ENCODE measurements around the gene C10orf62.

C10orf62 gene, protein sequence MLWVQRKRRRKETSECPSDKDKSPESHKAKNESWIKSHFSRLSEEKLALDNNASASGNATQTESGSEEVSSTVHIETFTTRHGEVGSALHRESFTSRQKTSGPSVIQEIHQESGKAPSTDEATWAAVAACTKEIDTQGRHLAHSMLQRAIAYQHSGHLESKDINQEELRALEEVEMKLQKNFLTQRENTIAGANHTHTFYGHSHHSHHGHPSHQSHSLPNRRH

DNA sequence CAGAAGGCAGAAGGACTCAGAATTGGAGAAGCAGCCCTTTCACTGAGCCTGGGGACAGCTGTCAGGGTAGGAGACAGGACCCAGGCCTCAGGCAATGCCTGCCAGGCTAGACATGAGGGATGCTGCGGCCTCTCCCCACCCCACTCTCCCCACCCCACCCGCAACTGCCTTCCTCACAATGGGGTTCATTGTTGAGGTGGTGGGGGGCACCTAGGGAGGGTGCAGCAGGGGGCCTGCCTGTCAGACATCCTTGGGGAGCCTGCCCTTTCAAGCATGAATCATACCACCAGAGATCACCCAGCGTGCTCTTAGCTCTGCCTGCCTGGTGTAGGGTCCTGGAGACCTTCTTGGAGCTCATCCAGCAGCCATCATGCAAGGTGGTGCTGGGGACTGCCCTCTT lies at the start of gene C10orf62:
TSS of gene C10orf62 (plus strand) at position 243 of the 400 bp plus-strand sequence. CDS start 177 bp downstream, outside the sequence.
- Histone ChIP-seq H3K4me3 (ENCODE audit: low read depth, low read length) (no peak within 1 kb of the TSS), H3K4me1 (ENCODE audit: control insufficient read depth, insufficient read depth, low read length) (no peaks in the 10 kb centered on the region), H3K36me3 (ENCODE audit: control insufficient read depth, insufficient read depth, low read length) (no peaks in the 10 kb centered on the region), H3K27me3 (ENCODE audit: control insufficient read depth, insufficient read depth, low read length) (no peaks in the 10 kb centered on the region), H3K9me3 (ENCODE audit: control insufficient read depth, insufficient read depth, low read length) (no peaks in the 10 kb centered on the region), H3K27ac (ENCODE audit: low read depth, low read length) (no peak within 1 kb of the TSS), H3K9ac (ENCODE audit: low read depth, low read length) (no peak within 1 kb of the TSS)

DNA sequence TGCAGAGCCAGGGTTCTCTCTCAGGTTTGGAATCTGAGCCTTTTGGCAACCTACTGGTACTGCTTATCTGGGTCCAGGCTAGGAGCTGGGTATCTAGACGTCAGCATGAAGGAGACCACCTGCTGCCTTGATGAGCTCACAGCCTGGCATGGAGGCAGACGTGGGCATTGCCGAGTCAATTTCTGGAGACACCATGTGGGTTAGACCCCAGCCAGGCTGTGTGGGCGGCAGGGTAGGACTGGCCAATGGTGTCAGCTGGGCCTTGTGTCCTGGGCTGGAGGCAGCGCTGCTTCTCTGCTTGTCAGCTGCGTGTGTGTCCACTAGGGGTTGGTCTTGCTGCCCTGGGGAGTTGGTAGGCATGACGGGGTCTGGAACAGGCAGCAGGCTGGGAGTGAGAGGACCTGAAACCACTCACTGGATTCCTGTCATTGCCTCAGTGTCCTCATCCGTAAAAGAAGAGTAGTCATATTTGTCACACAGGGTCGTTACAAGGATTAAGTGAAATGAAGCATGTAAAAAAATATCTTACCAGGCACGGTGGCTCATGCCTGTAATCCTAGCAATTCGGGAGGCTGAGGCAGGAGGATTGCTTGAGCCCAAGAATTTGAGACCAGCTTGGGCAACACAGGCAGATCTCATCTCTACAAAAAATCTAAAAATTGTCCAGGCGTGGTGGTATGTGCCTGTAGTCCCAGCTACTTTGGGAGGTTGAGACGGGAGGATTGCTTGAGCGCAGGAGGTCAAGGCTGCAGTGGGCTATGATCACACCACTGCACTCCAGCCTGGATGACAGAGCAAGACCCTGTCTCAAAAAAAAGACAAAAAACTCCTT lies 48.6 kb upstream of the C10orf62 start:
- H3K36me3 ChIP-seq (ENCODE audit: control insufficient read depth, insufficient read depth, low read length): no peaks in the 10 kb centered on the region
- H3K4me3 ChIP-seq (ENCODE audit: low read depth, low read length): no peak overlapping the region
- H3K27ac ChIP-seq (ENCODE audit: low read depth, low read length): peak overlapping the region; percentile 42
- no peaks in the 10 kb centered on the region for H3K9me3 ChIP-seq (ENCODE audit: control insufficient read depth, insufficient read depth, low read length)
- no peaks in the 10 kb centered on the region for H3K27me3 ChIP-seq (ENCODE audit: control insufficient read depth, insufficient read depth, low read length)
- H3K4me1 ChIP-seq (ENCODE audit: control insufficient read depth, insufficient read depth, low read length): peaks cover 22% of the 10 kb centered on the region
- H3K9ac ChIP-seq (ENCODE audit: low read depth, low read length): no peak overlapping the region

DNA sequence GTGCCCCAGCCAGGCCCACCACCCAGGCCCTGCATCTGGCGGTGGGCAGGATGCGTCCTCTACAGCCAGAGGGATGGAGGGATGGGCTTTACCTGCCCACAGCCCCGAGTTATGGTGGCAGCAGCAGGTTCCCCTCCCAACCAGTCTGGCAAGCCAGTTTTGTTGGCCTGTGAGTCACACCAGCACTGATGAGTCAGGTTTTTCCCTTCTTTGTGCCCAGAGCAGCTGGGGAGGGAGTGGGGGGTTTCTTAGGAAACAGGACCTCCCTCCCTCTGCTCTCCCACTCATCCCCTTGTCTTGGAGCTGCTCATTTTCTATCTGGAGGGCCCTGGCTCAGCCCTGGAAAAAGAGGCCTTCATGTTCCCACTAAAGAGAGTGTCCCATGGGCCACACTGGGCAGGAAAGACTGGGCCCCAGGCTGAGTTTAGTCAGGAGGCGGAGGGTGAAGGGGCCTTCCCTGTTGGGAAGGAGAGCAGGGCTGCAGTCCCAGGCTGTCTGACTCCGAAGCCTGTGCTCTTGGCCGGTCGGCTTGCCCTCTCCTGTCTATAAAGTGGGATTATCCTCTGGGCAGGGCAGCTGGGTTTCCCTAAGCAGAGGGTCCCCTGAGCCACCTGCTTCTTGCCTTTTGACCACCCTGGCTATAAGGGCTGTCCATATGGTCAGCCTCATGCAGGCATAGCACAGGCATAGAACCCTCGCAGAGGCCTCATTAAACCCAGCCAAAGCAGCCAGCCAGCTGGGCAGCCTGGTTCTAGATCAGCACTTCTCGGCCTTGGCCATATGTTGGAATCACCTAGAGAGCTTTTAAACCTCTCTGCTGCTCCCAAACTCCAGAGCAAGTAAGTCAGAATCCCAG lies 47.1 kb upstream of the C10orf62 start:
- Histone ChIP-seq H3K4me3 (ENCODE audit: low read depth, low read length) (no peak overlapping the region), H3K27me3 (ENCODE audit: control insufficient read depth, insufficient read depth, low read length) (no peaks in the 10 kb centered on the region), H3K36me3 (ENCODE audit: control insufficient read depth, insufficient read depth, low read length) (no peaks in the 10 kb centered on the region), H3K9ac (ENCODE audit: low read depth, low read length) (no peak overlapping the region), H3K27ac (ENCODE audit: low read depth, low read length) (peak overlapping the region; percentile 93), H3K9me3 (ENCODE audit: control insufficient read depth, insufficient read depth, low read length) (no peaks in the 10 kb centered on the region), H3K4me1 (ENCODE audit: control insufficient read depth, insufficient read depth, low read length) (peaks cover 22% of the 10 kb centered on the region)

DNA sequence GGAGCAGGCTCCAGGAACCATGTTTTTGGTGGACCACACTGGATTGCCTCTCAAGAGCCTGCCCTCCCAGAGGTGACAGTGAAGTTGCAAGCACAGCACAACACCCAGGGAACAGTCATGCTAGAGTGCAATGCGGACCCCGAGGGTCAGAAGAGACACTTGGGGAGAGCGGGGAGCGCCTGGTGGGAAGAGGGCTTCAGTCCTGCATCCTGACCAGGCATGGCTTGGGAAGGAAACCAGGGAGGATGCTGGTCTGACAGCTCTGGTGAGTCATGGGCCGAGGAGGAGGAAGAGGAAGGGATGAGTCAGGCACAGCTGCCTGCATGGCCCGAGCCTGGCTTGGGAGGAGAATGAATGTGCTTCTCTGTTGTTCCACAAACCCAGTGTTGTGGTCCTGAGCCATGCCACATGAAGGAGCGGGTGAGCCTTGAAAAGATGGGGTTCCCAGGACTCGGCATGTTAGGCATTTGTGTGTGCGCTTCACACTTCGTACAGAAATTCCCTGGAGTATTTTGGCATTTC lies 46.4 kb upstream of the C10orf62 start:
- H3K27ac ChIP-seq (ENCODE audit: low read depth, low read length): peak overlapping the region; percentile 93
- H3K9ac ChIP-seq (ENCODE audit: low read depth, low read length): no peak overlapping the region

DNA sequence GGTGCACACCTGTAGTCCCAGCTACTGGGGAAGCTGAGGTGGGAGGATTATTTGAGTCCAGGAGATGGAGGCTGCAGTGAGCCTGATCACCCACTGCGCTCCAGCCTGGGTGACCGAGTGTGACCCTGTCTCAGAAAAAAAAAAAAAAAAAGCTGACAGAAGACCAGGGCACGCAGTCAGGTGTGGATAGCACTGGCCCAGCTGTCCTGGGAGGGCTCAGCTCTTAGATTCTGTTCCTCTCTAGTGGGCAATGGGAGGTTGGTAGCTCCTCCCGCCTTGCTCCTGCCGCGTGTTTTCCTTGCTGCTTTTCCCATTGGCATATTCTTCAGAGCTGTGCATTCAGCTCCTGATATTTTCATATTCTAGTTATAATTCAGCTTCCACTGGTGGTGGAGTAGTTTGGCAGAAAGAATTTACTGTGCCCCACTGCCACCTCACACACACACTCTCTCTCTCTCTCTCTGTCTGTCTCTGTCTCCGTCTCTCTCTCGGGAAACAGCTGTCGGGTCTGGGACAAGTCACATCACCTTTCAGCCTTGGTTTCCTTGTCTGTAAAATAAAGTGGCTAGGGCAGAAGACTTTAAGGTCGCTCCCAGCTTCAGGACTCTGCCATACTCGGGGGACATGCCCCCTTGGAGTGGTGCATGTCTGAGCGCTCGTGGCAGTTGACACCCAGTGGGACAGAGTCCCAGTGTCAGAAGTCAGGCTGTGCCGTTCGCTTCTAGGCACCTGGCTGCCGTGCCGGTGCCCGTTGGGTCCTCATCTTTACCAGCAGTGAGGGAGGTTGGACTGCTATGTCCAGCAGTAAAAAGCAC lies 42.9 kb upstream of the C10orf62 start:
- H3K4me1 ChIP-seq (ENCODE audit: control insufficient read depth, insufficient read depth, low read length): peaks cover 29% of the 10 kb centered on the region
- no peaks in the 10 kb centered on the region for H3K9me3 ChIP-seq (ENCODE audit: control insufficient read depth, insufficient read depth, low read length)
- no peaks in the 10 kb centered on the region for H3K27me3 ChIP-seq (ENCODE audit: control insufficient read depth, insufficient read depth, low read length)
- no peak overlapping the region for H3K4me3 ChIP-seq (ENCODE audit: low read depth, low read length)
- H3K27ac ChIP-seq (ENCODE audit: low read depth, low read length): no peak overlapping the region
- no peak overlapping the region for H3K9ac ChIP-seq (ENCODE audit: low read depth, low read length)
- no peaks in the 10 kb centered on the region for H3K36me3 ChIP-seq (ENCODE audit: control insufficient read depth, insufficient read depth, low read length)

More for the DNA sequence above, 46.4 kb upstream of the C10orf62 start:
- H3K36me3 ChIP-seq (ENCODE audit: control insufficient read depth, insufficient read depth, low read length): no peaks in the 10 kb centered on the region
- H3K4me1 ChIP-seq (ENCODE audit: control insufficient read depth, insufficient read depth, low read length): peaks cover 24% of the 10 kb centered on the region
- H3K27me3 ChIP-seq (ENCODE audit: control insufficient read depth, insufficient read depth, low read length): no peaks in the 10 kb centered on the region
- no peaks in the 10 kb centered on the region for H3K9me3 ChIP-seq (ENCODE audit: control insufficient read depth, insufficient read depth, low read length)
- no peak overlapping the region for H3K4me3 ChIP-seq (ENCODE audit: low read depth, low read length)

DNA sequence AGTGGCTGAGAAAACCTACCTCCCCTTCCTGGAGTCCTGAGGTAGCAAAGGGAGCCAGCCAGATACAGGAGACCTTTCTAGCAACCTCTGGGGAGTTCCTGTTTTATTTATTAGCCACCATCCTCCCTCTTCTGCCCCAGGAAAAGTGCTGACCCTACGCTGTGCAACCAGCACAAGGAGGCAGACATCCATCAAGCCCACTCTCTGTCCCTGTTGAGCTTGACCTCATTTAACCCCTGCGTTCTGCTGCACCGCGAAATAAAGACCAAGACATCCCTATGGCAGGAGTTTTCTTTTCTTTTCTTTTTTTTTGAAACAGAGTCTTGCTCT lies 42.3 kb upstream of the C10orf62 start:
- no peaks in the 10 kb centered on the region for H3K36me3 ChIP-seq (ENCODE audit: control insufficient read depth, insufficient read depth, low read length)
- no peak overlapping the region for H3K27ac ChIP-seq (ENCODE audit: low read depth, low read length)
- no peak overlapping the region for H3K9ac ChIP-seq (ENCODE audit: low read depth, low read length)
- H3K4me1 ChIP-seq (ENCODE audit: control insufficient read depth, insufficient read depth, low read length): peaks cover 24% of the 10 kb centered on the region
- no peaks in the 10 kb centered on the region for H3K27me3 ChIP-seq (ENCODE audit: control insufficient read depth, insufficient read depth, low read length)
- no peaks in the 10 kb centered on the region for H3K9me3 ChIP-seq (ENCODE audit: control insufficient read depth, insufficient read depth, low read length)
- H3K4me3 ChIP-seq (ENCODE audit: low read depth, low read length): no peak overlapping the region

DNA sequence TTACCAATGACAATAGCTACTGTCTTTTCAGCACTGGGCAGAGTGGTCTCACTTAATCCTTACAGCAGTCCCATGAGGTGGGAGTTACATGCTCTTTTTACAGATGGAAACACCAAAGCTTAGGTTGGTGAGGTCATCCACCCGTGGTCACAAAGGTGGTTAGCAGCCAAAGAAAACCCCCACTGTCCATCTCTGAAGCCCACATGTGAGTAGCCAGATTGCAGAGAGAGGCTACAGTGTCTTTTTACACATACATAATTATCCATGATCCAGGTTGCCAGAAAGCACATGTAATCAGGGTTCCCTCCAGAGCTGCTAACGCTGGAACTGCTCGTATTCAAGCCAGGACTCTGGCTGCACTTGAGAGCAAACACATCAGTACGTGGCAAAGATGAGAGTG lies 41.6 kb upstream of the C10orf62 start:
- no peak overlapping the region for H3K27ac ChIP-seq (ENCODE audit: low read depth, low read length)
- no peaks in the 10 kb centered on the region for H3K36me3 ChIP-seq (ENCODE audit: control insufficient read depth, insufficient read depth, low read length)
- no peak overlapping the region for H3K4me3 ChIP-seq (ENCODE audit: low read depth, low read length)
- H3K9ac ChIP-seq (ENCODE audit: low read depth, low read length): no peak overlapping the region
- H3K9me3 ChIP-seq (ENCODE audit: control insufficient read depth, insufficient read depth, low read length): no peaks in the 10 kb centered on the region
- peaks cover 21% of the 10 kb centered on the region for H3K4me1 ChIP-seq (ENCODE audit: control insufficient read depth, insufficient read depth, low read length)
- H3K27me3 ChIP-seq (ENCODE audit: control insufficient read depth, insufficient read depth, low read length): no peaks in the 10 kb centered on the region

DNA sequence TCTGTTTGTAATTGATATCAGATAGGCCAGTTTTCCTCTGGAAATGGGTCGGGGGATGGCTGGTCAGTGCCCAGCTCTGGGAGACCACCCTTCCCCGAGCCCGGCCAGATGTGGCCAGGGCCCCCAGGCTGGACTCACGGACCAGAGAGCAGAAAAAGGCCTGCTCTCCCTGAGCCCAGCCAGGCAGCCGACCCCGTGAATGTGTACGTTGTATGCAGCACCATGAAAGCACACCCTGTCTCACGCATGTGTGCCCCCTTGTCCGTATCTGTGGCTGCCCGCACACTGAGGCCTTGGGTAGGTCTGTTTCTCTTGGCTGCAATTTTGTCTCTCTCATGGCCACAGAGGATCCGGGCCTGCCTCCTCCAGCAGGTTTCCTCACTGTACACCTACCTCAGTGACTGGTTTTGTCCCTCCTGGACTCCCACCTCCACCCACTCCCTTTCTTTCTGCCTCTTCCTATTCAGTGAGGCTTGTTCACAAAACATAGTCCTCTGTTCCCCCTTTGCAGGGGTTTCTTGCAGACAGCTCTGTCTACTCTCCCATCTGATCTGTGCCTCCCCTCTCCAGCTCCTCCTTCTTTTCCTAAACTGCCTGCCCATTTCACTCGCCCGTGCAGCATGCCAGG lies 40.6 kb upstream of the C10orf62 start:
- no peak overlapping the region for H3K9ac ChIP-seq (ENCODE audit: low read depth, low read length)
- no peaks in the 10 kb centered on the region for H3K36me3 ChIP-seq (ENCODE audit: control insufficient read depth, insufficient read depth, low read length)
- no peak overlapping the region for H3K27ac ChIP-seq (ENCODE audit: low read depth, low read length)
- H3K9me3 ChIP-seq (ENCODE audit: control insufficient read depth, insufficient read depth, low read length): no peaks in the 10 kb centered on the region
- no peaks in the 10 kb centered on the region for H3K27me3 ChIP-seq (ENCODE audit: control insufficient read depth, insufficient read depth, low read length)
- H3K4me1 ChIP-seq (ENCODE audit: control insufficient read depth, insufficient read depth, low read length): peaks cover 23% of the 10 kb centered on the region
- H3K4me3 ChIP-seq (ENCODE audit: low read depth, low read length): no peak overlapping the region

DNA sequence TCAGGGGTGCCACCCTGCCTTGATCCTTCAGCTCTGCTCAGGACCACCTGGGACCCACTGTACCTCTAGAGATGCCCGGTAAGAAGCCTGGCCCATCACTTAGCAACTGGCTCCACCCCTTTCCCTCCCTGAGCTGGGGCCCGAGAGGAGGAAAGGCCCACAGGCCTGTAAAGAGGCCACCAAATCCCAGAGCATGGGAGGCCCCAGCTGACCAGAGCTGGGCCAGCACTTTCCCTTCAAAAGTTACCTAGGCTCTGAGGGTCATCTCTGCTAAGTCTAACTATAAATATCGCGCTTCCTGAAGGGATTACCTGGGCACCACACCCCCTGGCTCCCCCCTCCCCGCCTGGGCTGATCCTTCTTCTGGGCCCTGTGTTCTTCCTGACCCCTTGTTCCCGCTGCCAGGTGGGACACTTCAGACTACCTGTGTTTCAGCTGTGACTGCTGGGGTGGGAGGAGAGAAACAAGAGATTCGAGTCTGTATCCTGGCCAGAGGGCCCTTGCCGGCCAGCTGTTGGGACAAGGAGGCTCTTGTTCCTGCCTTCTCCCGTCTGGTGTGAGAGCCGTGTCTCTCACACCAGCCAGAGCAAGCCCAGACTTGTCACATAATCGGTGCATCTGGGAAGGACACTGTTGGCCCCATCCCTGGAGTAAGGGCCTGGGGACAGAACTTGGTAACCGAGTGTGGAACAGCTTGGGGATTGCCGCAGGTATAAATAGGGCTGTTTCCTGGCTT lies 39.8 kb upstream of the C10orf62 start:
- Histone ChIP-seq H3K27me3 (ENCODE audit: control insufficient read depth, insufficient read depth, low read length) (no peaks in the 10 kb centered on the region), H3K9me3 (ENCODE audit: control insufficient read depth, insufficient read depth, low read length) (no peaks in the 10 kb centered on the region), H3K27ac (ENCODE audit: low read depth, low read length) (peak overlapping the region; percentile 71), H3K9ac (ENCODE audit: low read depth, low read length) (no peak overlapping the region), H3K36me3 (ENCODE audit: control insufficient read depth, insufficient read depth, low read length) (no peaks in the 10 kb centered on the region), H3K4me3 (ENCODE audit: low read depth, low read length) (no peak overlapping the region), H3K4me1 (ENCODE audit: control insufficient read depth, insufficient read depth, low read length) (peaks cover 27% of the 10 kb centered on the region)

All from HUES48 (cell line).